Subcutaneous adipose tissue (tissue), 4 donors: Measurements from ENCODE around the gene MCAT. TPM values are rescaled to one million over a fixed set of nuclear protein-coding genes. Genes with fewer than 3 reads are reported as not detected.

Experiments used
- total RNA-seq, 4 donors: library from RNA; depleted of rRNA; stranded (reverse); fragments of >200 nt; gene quantifications; one replicate each; pipeline ENCODE4 v1.1.0, GENCODE V29; 2016
- TF ChIP-seq, protein P1 (sequence below): fragments of 450-650 bp; IDR thresholded peaks from one replicate; pipeline ENCODE4 v1.5.1; 2016; ENCODE audit warnings: low read depth, mild to moderate bottlenecking, control low read depth, antibody characterized with exemption, moderate library complexity

MCAT gene
- total RNA-seq, 4 donors from 2014 or later, result 6.7 to 27.9 (median 16.6) TPM

DNA sequence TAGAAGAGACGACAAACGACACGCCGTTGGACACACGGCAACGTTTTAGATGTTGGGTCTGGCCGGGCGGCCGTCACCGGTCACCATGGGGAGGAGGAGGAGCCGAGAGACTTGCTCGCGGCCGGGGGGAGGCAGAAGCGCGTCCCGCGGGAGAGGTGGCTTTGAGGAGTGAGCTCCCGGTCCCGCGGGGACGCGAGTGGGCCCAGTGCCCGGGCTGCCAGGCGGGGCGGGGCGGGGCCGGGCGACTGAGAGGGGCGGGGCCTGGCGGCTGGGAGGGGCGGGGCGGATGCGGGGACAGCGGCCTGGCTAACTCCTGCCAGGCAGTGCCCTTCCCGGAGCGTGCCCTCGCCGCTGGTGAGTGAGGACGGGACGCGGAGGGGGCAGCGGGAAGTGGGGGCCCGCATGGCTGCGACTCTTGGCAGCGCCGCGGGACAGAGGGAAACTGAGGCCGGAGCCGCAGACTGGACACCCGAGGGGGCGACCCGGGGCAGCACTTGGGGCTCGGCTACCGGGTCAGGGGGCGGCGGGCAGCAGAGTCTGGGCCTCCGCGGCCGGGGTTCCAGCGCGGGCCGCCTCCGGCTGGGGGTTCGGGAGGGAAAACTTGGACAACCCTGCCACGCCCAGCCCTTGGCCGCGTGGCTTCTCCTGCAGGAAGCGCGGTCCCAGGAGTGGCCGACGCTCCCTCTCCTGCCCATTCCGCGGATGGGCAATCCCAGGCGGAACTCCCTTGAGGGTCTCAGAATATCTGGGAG is 8.2 kb upstream of the MCAT start, which contains the start of gene TSPO:
Gene TSPO (plus strand): TSS at position 309 of the 752 bp plus-strand sequence. CDS start 7,680 bp downstream, outside the sequence.
- TF ChIP-seq, protein P1, sequence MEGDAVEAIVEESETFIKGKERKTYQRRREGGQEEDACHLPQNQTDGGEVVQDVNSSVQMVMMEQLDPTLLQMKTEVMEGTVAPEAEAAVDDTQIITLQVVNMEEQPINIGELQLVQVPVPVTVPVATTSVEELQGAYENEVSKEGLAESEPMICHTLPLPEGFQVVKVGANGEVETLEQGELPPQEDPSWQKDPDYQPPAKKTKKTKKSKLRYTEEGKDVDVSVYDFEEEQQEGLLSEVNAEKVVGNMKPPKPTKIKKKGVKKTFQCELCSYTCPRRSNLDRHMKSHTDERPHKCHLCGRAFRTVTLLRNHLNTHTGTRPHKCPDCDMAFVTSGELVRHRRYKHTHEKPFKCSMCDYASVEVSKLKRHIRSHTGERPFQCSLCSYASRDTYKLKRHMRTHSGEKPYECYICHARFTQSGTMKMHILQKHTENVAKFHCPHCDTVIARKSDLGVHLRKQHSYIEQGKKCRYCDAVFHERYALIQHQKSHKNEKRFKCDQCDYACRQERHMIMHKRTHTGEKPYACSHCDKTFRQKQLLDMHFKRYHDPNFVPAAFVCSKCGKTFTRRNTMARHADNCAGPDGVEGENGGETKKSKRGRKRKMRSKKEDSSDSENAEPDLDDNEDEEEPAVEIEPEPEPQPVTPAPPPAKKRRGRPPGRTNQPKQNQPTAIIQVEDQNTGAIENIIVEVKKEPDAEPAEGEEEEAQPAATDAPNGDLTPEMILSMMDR, result no peak

DNA sequence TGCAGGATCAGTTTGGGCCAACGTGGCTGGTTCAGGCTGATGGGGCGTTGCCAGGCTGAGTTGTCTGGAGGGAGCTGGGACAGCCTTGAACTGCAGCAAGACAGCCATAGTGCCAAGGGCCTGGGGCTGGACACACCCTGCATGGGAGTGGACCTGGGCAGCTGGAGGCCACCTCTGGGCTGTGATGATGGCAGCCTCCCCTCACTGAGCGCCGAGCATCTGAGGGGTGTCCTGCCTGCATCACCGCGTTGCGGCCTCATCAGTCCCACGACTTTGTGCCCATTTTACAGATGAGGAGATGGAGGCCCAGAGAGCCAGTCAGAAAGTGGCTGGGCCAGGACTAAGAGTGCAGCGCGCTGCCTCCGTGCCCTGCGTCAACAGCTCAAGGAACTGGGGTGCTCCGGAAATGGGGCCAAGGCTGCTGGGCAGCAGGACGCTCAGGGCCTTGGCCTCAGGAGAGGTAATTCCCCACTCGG is 7.6 kb upstream of the MCAT start:
- TF ChIP-seq, protein P1, result no peak

DNA sequence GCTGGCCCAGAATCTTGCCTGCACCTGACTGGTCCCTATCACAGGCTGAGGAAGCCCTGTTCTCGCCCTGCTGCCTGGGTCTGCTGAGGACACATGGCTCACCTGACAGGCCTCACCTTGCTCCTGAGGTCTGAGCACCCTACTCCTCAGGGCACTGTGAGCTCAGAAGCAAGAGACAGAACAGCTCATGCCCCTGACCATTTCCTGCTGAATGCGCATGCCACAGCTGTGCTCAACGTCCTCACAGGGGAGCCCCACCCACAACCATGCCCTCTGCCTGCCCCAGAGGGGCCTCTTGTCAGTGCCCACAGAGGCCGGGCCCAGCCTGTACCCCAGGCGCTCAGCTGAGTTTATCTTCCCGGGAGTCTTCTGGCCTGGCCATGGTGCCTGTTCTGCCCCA is 5.4 kb upstream of the MCAT start:
- TF ChIP-seq, protein P1, result no peak

DNA sequence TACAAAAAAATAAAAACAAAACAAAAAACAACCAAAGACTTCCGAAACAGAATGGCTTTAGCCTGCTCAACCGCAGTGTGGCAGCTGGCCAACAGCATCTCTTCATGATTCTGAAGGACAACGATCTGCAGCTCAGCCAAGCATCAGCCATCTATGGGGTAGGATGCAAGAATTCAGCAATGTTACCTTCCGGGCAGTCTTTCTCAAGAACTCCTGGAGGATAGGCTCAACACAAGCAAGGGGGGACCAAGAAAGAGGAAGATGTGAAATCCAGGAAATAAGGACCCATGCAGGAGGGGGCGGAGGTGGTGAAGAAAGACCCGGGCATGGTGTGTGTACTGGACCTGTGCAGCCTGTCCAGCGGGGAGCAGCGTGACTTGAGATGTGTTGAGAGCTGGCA is 4.6 kb upstream of the MCAT start:
- TF ChIP-seq, protein P1, result no peak

DNA sequence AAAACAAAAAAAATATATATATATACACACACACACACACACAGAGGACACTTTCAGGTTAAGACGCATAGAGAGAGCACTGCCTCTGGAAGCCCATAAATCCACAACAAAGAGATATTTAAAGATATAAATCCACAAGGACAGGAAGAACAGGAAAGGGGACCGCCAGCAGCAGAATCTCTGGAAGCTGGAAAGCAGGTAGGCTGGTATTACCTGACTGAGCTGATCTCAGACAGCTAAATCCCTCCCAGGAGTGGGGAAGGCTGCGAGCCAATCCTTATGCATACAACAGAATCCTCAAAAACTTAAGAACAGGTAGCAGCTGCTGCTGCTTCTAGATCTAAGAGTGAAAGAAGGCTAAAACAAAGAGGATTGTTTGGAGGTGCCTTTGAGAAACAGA is 1.8 kb upstream of the MCAT start:
- TF ChIP-seq, protein P1, result no peak

DNA sequence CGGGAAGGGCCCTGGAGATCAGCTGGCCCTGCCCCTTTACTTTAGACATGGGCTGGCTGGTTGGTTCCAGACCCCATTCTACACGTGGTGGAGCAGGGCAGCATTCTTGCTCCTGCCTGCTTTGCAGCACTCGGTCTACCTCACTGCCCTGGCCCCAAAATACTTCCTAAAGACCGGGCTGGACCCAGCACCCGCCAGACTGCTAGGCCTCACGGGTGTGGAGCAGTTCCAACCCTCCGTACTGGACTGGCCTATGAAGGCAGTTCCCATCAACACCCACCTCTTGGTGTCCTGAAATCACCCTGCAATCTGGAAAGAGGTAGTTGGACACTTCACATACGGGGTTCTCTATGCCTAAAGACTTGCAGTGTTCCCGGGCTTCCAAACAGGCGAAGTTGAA is 6.4 kb downstream of the MCAT start:
- TF ChIP-seq, protein P1, result no peak

DNA sequence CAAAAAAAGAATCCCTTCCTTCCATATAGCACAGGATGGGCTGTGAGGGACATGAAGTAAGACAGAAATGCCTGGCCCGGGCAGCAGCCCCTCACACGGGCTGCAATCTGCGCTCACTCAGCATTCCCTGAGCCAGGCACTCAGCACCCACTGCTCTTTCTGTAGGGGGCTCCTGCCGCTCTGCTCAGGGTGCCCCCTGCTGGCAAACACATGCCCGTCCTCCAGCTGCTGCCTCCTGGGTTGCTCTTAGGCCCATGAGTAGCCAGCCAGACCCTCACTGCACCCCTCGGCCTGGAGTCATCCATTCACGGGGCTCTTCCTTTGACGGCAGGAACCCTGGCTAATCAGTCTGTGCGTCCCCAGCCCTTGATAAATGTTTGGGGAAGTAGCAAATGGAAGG is 6.9 kb downstream of the MCAT start:
- TF ChIP-seq, protein P1, result no peak
